OCI-LY1 (cell line): Measurements from ENCODE around the gene CEACAM19.

Source experiments
- EZH2 ChIP-seq: fragments of 200-600 bp; sonication (generic), shearing (Covaris generic); IDR thresholded peaks from 2 replicates; pipeline ENCODE4 v1.8.0; 2017; ENCODE audit warnings: borderline replicate concordance, mixed run types, mild to moderate bottlenecking, antibody characterized with exemption, low read length, moderate library complexity, mixed read lengths
- TF ChIP-seq, protein P1 (sequence below): fragments of 200-600 bp; sonication (generic), shearing (Covaris generic); IDR thresholded peaks from 2 replicates; pipeline ENCODE4 v1.5.1; 2017; ENCODE audit warnings: mild to moderate bottlenecking, antibody characterized with exemption, low read length, moderate library complexity, mixed read lengths

DNA sequence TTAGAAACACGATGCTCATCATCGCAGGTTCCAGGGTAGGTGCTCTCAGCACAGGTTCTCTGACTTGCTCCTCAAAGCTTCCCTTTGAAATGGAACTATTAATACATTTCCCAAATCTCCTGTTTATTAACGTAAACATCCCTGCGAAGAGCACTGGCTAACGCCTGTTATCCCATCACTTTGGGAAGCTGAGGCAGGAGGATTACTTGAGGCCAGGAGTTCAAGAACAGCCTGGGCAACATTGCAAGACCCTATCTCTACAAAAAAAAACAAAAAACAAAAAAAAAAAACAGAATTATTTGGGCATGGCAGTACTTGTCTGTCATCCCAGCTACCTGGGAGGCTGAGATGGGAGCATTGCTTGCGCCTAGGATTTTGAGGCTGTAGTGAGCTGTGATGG is 46.3 kb downstream of the CEACAM19 start:
- TF ChIP-seq, protein P1, sequence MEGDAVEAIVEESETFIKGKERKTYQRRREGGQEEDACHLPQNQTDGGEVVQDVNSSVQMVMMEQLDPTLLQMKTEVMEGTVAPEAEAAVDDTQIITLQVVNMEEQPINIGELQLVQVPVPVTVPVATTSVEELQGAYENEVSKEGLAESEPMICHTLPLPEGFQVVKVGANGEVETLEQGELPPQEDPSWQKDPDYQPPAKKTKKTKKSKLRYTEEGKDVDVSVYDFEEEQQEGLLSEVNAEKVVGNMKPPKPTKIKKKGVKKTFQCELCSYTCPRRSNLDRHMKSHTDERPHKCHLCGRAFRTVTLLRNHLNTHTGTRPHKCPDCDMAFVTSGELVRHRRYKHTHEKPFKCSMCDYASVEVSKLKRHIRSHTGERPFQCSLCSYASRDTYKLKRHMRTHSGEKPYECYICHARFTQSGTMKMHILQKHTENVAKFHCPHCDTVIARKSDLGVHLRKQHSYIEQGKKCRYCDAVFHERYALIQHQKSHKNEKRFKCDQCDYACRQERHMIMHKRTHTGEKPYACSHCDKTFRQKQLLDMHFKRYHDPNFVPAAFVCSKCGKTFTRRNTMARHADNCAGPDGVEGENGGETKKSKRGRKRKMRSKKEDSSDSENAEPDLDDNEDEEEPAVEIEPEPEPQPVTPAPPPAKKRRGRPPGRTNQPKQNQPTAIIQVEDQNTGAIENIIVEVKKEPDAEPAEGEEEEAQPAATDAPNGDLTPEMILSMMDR = no peak
- no peak for TF ChIP-seq EZH2
